Tibial nerve (tissue), 4 donors: ENCODE results near the gene ARFGAP1.

Experiments
- CTCF ChIP-seq, 5 experiments: fragments of 200-600 bp in 3 of 5; fragments of 450-650 bp in 2 of 5; sonication (generic) in 3 of 5; IDR thresholded peaks; one replicate each; pipeline ENCODE4 v1.5.1; 2016 to 2019; ENCODE audit warnings: antibody characterized with exemption in 5 of 5, mild to moderate bottlenecking in 3 of 5, moderate library complexity in 2 of 5
- EP300 ChIP-seq, 2 donors: sonication (generic); formaldehyde crosslinking; IDR thresholded peaks; one replicate each; pipeline ENCODE4 v1.6.1; 2017; ENCODE audit warnings: antibody characterized with exemption in 2 of 2, mild to moderate bottlenecking in 1 of 2
- POLR2A ChIP-seq, 2 donors: fragments of 450-650 bp; IDR thresholded peaks; one replicate each; pipeline ENCODE4 v1.6.1; 2017; ENCODE audit warnings: antibody characterized with exemption in 2 of 2, mild to moderate bottlenecking in 2 of 2, moderate library complexity in 2 of 2

- TF ChIP-seq CTCF (IDR thresholded peaks at IDR 0.05) (no peak), EP300 (IDR thresholded peaks at IDR 0.05) (no peak), POLR2A (IDR thresholded peaks at IDR 0.05) (no peak)
Measured at GRCh38 chr20:63255931-63256704, 16.5 kb upstream of the ARFGAP1 start.
